Measurements from ENCODE around the gene DDR1.
"Not testable (repeated sequence)": the region's sequence is repeated elsewhere in the genome, so short reads cannot be mapped to it uniquely, and the experiment has no call there.

Gene DDR1

GRCh38 chr6:30908700-30909099 lies 24.4 kb downstream of the DDR1 start:
- Mint-ChIP-seq H3K9me3 (no peaks in the 10 kb centered on the region), H3K27me3 (no peaks in the 10 kb centered on the region), H3K36me3 (ENCODE audit: low read depth) (peaks cover 37% of the 10 kb centered on the region), H3K4me3 (peak overlapping the region; percentile 95), H3K27ac (peak overlapping the region; percentile 90), H3K4me1 (ENCODE audit: low read depth) (peaks cover 32% of the 10 kb centered on the region)

- H3K27ac Mint-ChIP-seq, H3K4me3 Mint-ChIP-seq, H3K27me3 Mint-ChIP-seq, H3K9me3 Mint-ChIP-seq: not testable (repeated sequence)
- H3K36me3 Mint-ChIP-seq (ENCODE audit: low read depth): peaks cover 43% of the 10 kb centered on the region
- H3K4me1 Mint-ChIP-seq (ENCODE audit: low read depth): peaks cover 41% of the 10 kb centered on the region
Measured at GRCh38 chr6:30910473-30910872, 26.2 kb downstream of the DDR1 start.

GRCh38 chr6:30912746-30913520 lies 28.6 kb downstream of the DDR1 start:
- Mint-ChIP-seq H3K27ac (no peak overlapping the region), H3K36me3 (ENCODE audit: low read depth) (peaks cover 67% of the 10 kb centered on the region), H3K4me1 (ENCODE audit: low read depth) (peaks cover 51% of the 10 kb centered on the region)

GRCh38 chr6:30913721-30914075 lies 29.4 kb downstream of the DDR1 start:
- Mint-ChIP-seq H3K4me3 (peak overlapping the region; percentile 93), H3K9me3 (no peaks in the 10 kb centered on the region)

More at GRCh38 chr6:30912746-30913520, 28.6 kb downstream of the DDR1 start:
- Mint-ChIP-seq H3K27me3 (no peaks in the 10 kb centered on the region), H3K9me3 (no peaks in the 10 kb centered on the region), H3K4me3 (peak overlapping the region; percentile 93)

GRCh38 chr6:30914076-30914853 lies 29.9 kb downstream of the DDR1 start, which contains the start of gene VARS2:
Gene VARS2, plus strand, starts transcription at chr6:30914238. Its CDS starts 599 bp downstream, at chr6:30914837.
- Mint-ChIP-seq H3K36me3 (ENCODE audit: low read depth) (peaks cover 78% of the 10 kb centered on the region), H3K27ac (peak within 1 kb of the TSS; percentile 94), H3K4me1 (ENCODE audit: low read depth) (peaks cover 38% of the 10 kb centered on the region), H3K4me3 (peak within 1 kb of the TSS; percentile 93), H3K27me3 (no peaks in the 10 kb centered on the region), H3K9me3 (no peaks in the 10 kb centered on the region)

More at GRCh38 chr6:30913721-30914075, 29.4 kb downstream of the DDR1 start:
- Mint-ChIP-seq H3K36me3 (ENCODE audit: low read depth) (peaks cover 74% of the 10 kb centered on the region), H3K4me1 (ENCODE audit: low read depth) (peaks cover 43% of the 10 kb centered on the region), H3K27me3 (no peaks in the 10 kb centered on the region), H3K27ac (peak overlapping the region; percentile 94)

- Mint-ChIP-seq H3K27ac (peak overlapping the region; percentile 94), H3K27me3 (no peaks in the 10 kb centered on the region), H3K4me1 (ENCODE audit: low read depth) (peaks cover 38% of the 10 kb centered on the region), H3K9me3 (no peaks in the 10 kb centered on the region), H3K36me3 (ENCODE audit: low read depth) (peaks cover 81% of the 10 kb centered on the region), H3K4me3 (peak overlapping the region; percentile 93)
Measured at GRCh38 chr6:30914854-30915590, 30.7 kb downstream of the DDR1 start.

GRCh38 chr6:30915591-30915946 lies 31.2 kb downstream of the DDR1 start:
- Mint-ChIP-seq H3K27ac (peak overlapping the region; percentile 28), H3K4me1 (ENCODE audit: low read depth) (peaks cover 38% of the 10 kb centered on the region), H3K4me3 (peak overlapping the region; percentile 93), H3K27me3 (no peaks in the 10 kb centered on the region), H3K9me3 (no peaks in the 10 kb centered on the region), H3K36me3 (ENCODE audit: low read depth) (peaks cover 81% of the 10 kb centered on the region)

GRCh38 chr6:30917041-30917440 lies 32.7 kb downstream of the DDR1 start:
- H3K36me3 Mint-ChIP-seq (ENCODE audit: low read depth): peaks cover 72% of the 10 kb centered on the region
- H3K4me1 Mint-ChIP-seq (ENCODE audit: low read depth): peaks cover 38% of the 10 kb centered on the region
- H3K9me3 Mint-ChIP-seq: no peaks in the 10 kb centered on the region
- no peaks in the 10 kb centered on the region for H3K27me3 Mint-ChIP-seq
- H3K27ac Mint-ChIP-seq: no peak overlapping the region
- no peak overlapping the region for H3K4me3 Mint-ChIP-seq

- Mint-ChIP-seq H3K4me3 (no peak overlapping the region), H3K4me1 (ENCODE audit: low read depth) (peaks cover 38% of the 10 kb centered on the region), H3K36me3 (ENCODE audit: low read depth) (peaks cover 72% of the 10 kb centered on the region), H3K27me3 (no peaks in the 10 kb centered on the region), H3K9me3 (no peaks in the 10 kb centered on the region), H3K27ac (no peak overlapping the region)
Measured at GRCh38 chr6:30917487-30917886, 33.2 kb downstream of the DDR1 start.

- Mint-ChIP-seq H3K9me3 (no peaks in the 10 kb centered on the region), H3K4me1 (ENCODE audit: low read depth) (peaks cover 27% of the 10 kb centered on the region), H3K36me3 (ENCODE audit: low read depth) (peaks cover 73% of the 10 kb centered on the region), H3K27me3 (no peaks in the 10 kb centered on the region), H3K27ac (no peak overlapping the region), H3K4me3 (no peak overlapping the region)
Measured at GRCh38 chr6:30918670-30919069, 34.4 kb downstream of the DDR1 start.

GRCh38 chr6:30922447-30922852 lies 38.1 kb downstream of the DDR1 start:
- Mint-ChIP-seq H3K4me1 (ENCODE audit: low read depth) (no peaks in the 10 kb centered on the region), H3K9me3 (no peaks in the 10 kb centered on the region), H3K27ac (no peak overlapping the region), H3K4me3 (no peak overlapping the region), H3K36me3 (ENCODE audit: low read depth) (peaks cover 73% of the 10 kb centered on the region), H3K27me3 (no peaks in the 10 kb centered on the region)

GRCh38 chr6:30924040-30924627 lies 39.8 kb downstream of the DDR1 start:
- H3K27ac Mint-ChIP-seq; H3K4me3 Mint-ChIP-seq; H3K27me3 Mint-ChIP-seq; H3K9me3 Mint-ChIP-seq; H3K4me1 Mint-ChIP-seq (ENCODE audit: low read depth): not testable (repeated sequence)
- H3K36me3 Mint-ChIP-seq (ENCODE audit: low read depth): peaks cover 74% of the 10 kb centered on the region

GRCh38 chr6:30926644-30927043 lies 42.3 kb downstream of the DDR1 start:
- H3K36me3 Mint-ChIP-seq (ENCODE audit: low read depth): peaks cover 60% of the 10 kb centered on the region
- H3K9me3 Mint-ChIP-seq: peaks cover 8% of the 10 kb centered on the region
- H3K4me3 Mint-ChIP-seq: no peak overlapping the region
- no peak overlapping the region for H3K27ac Mint-ChIP-seq
- no peaks in the 10 kb centered on the region for H3K4me1 Mint-ChIP-seq (ENCODE audit: low read depth)
- no peaks in the 10 kb centered on the region for H3K27me3 Mint-ChIP-seq

GRCh38 chr6:30927080-30927479 lies 42.8 kb downstream of the DDR1 start:
- not testable (repeated sequence) for H3K27me3 Mint-ChIP-seq; H3K27ac Mint-ChIP-seq; H3K9me3 Mint-ChIP-seq; H3K4me3 Mint-ChIP-seq; H3K4me1 Mint-ChIP-seq (ENCODE audit: low read depth)
- peaks cover 59% of the 10 kb centered on the region for H3K36me3 Mint-ChIP-seq (ENCODE audit: low read depth)

All from stimulated activated naive CD8-positive, alpha-beta T cell treated with anti-CD3 and anti-CD28 coated beads, Interleukin-15, Interleukin-2, amounts not matched to agents 100 ng/mL and 50 ng/mL, for 24 hours (primary cell).